ENCODE measurements around the gene RNF145.
"Not testable (repeated sequence)": the region's sequence is repeated elsewhere in the genome, so short reads cannot be mapped to it uniquely, and the experiment has no call there.

The RNF145 gene

DNA sequence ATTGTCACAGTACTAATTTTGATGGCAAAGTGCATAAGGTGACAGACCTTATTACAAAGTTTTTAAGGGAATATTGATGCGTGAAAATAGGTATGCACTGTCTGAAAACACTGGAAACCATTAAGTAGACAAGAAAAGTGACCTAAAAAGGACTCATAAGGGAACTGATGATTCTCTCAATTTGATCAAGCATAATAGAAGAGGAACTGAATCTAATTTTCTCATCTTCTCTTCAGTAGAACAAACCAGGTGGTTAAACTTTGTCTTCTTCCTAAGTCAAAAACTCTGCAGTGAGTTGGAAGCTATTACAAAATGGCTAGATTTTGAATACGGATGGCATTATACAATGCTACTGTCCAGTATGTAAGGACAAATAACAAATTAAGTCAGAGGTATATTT lies 53.4 kb downstream of the RNF145 start:
- DNase-seq, result no peak

GRCh38 chr5:159152876-159153275 lies 56.5 kb downstream of the RNF145 start:
- no peak for DNase-seq

- no peak for DNase-seq
Measured at GRCh38 chr5:159149085-159149484, 60.3 kb downstream of the RNF145 start.

DNA sequence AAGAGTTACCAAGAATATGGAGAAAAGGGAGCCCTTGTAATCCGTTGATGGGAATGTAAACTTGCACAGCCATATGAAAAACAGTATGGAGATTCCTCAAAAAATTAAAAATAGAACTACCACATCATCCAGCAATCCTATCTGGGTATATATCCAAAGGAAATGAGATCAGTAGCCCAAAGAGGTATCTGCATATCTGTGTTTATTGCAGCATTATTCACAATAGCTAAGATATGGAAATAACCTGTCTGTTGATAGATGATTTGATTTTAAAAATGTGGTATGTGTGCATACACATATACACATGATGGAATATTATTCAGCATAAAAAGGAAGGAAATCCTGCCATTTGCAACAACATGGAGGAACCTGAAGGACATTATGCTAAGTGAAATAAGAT lies 61.4 kb downstream of the RNF145 start:
- DNase-seq, result no peak

DNA sequence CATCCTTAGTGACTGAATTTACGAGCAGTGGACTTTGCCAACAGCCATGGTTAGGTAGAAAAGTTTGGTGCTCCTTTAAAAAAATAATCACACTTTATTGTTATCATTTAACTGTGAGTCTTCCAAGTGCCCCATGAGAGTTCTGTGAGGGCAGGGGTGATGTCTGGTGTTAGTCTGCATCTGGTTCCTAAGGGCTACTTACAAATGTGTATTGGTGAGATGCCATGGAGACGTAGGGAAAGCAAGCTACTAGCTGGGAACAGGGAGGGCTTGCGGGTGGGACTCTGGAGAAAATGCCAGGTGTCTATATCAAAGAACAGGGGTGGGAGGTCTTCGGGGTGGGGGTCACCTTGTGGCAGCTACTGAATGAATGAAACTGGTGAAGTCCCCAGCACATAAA lies 62.5 kb downstream of the RNF145 start:
- no peak for DNase-seq

GRCh38 chr5:159145160-159145559 lies 64.2 kb downstream of the RNF145 start:
- not testable (repeated sequence) for DNase-seq

GRCh38 chr5:159139802-159140201 lies 69.6 kb downstream of the RNF145 start:
- DNase-seq, result no peak

DNA sequence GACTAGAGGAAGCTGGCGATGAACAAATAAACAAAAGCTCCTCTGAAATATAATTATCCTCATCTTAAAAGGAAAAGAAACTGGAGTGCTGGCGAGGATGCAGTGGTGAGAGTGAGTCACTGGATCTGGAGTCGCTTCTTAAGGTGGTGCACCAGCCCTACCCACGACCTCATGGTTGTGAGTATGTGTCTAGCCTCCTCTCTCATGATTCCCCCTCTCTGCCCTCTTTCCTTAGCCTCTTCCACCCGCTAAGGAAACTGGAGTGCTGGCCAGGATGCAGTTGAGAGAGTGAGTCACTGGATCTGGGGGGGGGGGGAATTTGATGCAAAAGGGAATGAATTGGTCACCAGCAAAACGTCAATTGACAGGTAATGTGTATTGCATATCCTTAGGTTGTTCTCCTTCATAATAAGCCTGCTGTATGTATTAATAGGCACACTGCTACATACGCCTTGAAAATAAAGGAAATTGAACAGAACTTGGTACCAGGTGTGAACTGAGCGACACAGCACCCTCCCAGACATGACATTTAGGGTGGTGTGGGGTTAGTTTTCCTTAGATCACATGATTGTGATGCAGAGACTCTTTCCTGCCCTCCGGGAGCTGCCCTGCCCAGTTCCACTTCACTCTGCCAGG lies 73.3 kb downstream of the RNF145 start:
- no peak for DNase-seq

- peak; percentile 55 for DNase-seq
Measured at GRCh38 chr5:159133041-159133741, 76.2 kb downstream of the RNF145 start.

DNA sequence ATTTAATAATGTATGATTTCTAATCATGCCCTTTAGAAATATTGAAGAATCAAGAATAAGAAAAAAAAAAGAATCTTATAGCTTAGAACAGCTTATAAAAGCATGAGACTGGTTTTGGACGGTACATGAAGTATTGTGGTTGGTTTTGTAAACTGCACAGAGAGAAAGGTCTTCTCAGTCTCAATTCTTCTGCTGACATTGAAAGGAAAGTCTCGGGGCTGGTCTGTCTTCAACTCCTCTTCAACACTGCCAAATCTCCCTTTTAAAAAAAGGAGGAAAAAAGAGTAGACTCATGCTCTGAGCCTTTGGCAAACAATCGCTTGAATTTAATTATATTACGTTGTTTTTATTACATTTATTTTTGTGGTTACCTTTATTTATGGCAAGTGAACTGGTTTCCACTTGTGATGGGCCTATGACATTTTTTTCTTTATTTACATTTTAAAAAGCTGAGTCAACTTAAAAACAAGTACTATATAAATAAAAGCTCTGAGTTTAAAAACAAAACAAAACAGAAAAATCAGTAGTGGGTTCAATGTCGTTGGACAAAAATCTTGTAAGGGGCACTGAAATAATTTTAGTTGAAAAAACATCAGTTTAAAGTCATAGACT lies 76.8 kb downstream of the RNF145 start:
- DNase-seq, result no peak

DNA sequence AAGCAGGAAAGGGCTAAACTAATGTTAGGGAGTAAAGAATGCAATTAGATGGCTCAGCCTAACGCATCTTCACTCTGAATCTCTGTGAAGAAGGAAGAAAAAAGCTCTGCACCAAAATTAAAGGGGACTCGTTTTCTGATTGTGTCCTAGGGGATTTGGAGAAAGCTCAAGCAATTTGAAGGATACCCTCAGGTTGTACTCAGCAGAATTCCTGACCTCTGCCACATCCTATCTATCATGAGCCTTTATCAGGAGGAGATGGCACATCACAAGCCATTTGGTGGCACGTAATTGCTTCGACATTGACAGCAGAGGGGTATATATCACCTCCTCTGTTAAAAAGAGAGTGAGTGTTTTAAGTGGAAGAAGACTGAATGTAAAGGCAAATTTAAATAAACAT lies 77.4 kb downstream of the RNF145 start:
- no peak for DNase-seq

GRCh38 chr5:159130871-159131270 lies 78.5 kb downstream of the RNF145 start:
- DNase-seq, result no peak

- DNase-seq, result no peak
Measured at GRCh38 chr5:159128070-159128541, 81.2 kb downstream of the RNF145 start.

GRCh38 chr5:159123700-159124099 lies 85.7 kb downstream of the RNF145 start:
- no peak for DNase-seq

DNA sequence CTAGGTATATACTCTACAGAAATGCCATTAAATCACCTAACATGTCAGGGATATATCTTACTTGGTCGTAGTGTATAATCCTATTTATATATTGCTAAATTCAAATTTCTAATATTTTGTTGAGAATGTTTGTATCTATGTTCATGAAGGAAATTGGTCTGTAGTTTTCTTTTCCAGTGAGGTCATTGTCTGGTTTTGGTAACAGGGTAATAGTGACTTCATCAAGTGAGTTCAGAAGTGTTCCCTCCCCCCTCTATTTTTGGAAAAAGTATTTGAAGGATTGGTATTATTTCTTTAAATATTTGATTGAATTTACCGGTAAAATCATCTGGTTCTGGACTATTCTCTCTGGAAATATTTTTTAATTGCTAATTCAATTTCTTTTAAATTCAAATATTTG lies 86.2 kb downstream of the RNF145 start:
- no peak for DNase-seq

DNA sequence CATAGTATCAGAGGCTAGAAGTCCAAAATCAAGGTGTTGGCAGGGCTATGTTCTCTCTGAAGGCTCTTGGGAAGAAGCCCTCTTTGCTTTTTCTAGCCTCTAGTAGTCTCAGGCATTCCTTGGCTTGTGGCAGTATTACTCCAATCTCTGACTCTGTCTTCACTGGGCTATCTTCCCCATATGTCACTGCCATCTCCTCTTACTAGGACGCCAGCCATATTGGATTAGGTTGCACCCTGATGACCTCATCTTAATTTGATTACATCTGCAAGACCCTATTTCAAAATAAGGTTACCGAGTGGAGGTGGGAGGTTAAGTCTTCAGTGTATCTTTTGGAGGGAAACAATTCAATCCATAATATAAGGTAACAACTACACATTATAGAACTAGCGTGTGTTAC lies 88.3 kb downstream of the RNF145 start:
- no peak for DNase-seq

GRCh38 chr5:159120446-159120845 lies 88.9 kb downstream of the RNF145 start:
- peak; percentile 64 for DNase-seq

GRCh38 chr5:159119842-159120241 lies 89.5 kb downstream of the RNF145 start:
- not testable (repeated sequence) for DNase-seq

- DNase-seq, result not testable (repeated sequence)
Measured at GRCh38 chr5:159118958-159119659, 90.2 kb downstream of the RNF145 start.

DNA sequence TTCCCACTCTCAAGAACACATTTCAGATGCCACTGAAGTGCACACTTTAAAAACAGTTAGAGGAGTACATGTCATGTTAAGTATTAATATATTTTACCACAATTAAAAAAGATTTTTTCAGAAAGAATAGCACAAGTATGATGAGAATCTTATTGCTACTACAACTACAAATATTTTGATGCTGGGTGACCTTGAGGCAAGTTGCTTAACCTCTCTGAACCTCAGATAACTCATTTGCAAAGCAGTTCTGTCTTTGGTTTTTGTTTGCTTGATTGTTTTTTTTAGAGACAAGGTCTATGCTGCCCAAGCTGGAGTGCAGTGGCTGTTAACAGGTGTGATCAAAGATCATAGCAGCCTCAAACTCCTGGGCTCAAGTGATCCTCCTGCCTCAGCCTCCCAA lies 95.9 kb downstream of the RNF145 start:
- no peak for DNase-seq

DNA sequence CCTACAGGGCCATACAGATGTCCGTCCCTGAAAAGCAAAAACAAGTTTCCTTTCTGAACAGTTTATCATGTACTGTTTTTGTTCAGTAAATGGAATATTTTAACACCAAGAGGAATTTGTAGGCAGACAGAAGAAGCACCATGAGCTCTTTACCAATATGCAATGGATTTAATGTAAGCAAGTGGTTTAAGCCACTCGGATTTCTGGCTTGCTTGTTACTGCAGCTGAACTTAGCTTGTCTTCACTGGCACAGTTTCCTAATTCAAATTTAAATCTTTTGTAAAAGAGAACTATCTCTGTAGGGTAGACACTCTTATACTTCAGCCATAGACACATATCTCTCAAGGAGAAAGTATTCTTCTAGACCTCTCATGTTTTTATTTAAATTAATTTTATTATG lies 96.9 kb downstream of the RNF145 start:
- DNase-seq, result no peak
